Endothelial cell of umbilical vein (primary cell): Measurements from ENCODE around the gene MBTPS1. TPM values are rescaled to one million over a fixed set of nuclear protein-coding genes. Genes with fewer than 3 reads are reported as not detected.

Source experiments
- BruUV-seq: library from RNA; stranded (reverse); fragments of 400-500 nt; replicated peaks from 2 replicates; lab custom pipeline; 2021; lab: Mats Ljungman, UMichigan
- CTCF ChIA-PET: fragments of 300-600, 350-600 bp; sonication (Branson Sonifier 250); formaldehyde crosslinking; loops from one replicate; lab custom pipeline; 2021; ENCODE audit warnings: antibody characterized with exemption, inconsistent platforms; lab: Charles Lee
- POLR2A ChIA-PET: fragments of 300-600, 350-600 bp; sonication (Branson Sonifier 250); formaldehyde crosslinking; loops from one replicate; lab custom pipeline; 2021; ENCODE audit warnings: antibody characterized with exemption, inconsistent platforms; lab: Charles Lee
- DNase-seq: peaks from one replicate; pipeline ENCODE4 v3.0.0-alpha.2; 2011; ENCODE audit warnings: low read depth, low spot score
- FAIRE-seq: peaks from 2 replicates; lab custom pipeline; 2011; peaks lifted over from hg19 to GRCh38; lab: Jason Lieb, UNC
- H2AFZ ChIP-seq: 2 replicates; pipeline ENCODE4 v1.6.0; 2012; ENCODE audit warnings: low read depth, low read length, control low read depth, inconsistent platforms
- H3K27ac ChIP-seq: 2 replicates; pipeline ENCODE4 v1.5.1; 2011; ENCODE audit warnings: low read depth, mild to moderate bottlenecking, control low read depth, low read length, moderate library complexity; ENCODE audit not compliant: insufficient read depth
- H3K27me3 ChIP-seq, 2 experiments: 2 replicates each; pipeline versions ENCODE4 v1.6.0 to v1.6.1; 2011; ENCODE audit warnings: low read length in 2 of 2, mixed read lengths in 1 of 2; ENCODE audit not compliant: control insufficient read depth in 2 of 2, insufficient read depth in 2 of 2
- H3K36me3 ChIP-seq, 2 experiments: 2 replicates in 1 of 2; 3 replicates in 1 of 2; pipeline ENCODE4 v1.5.1; 2011; ENCODE audit warnings: low read length in 2 of 2, mild to moderate bottlenecking in 1 of 2, moderate library complexity in 1 of 2; ENCODE audit not compliant: control insufficient read depth in 2 of 2, insufficient read depth in 2 of 2; ENCODE audit errors: extremely low read depth in 1 of 2
- H3K4me1 ChIP-seq: 3 replicates; pipeline ENCODE4 v1.5.1; 2011; ENCODE audit warnings: mild to moderate bottlenecking, low read length; ENCODE audit not compliant: control insufficient read depth, insufficient read depth; ENCODE audit errors: extremely low read depth
- H3K4me2 ChIP-seq: 2 replicates; pipeline ENCODE4 v1.6.1; 2011; ENCODE audit warnings: low read length, control low read depth, mixed read lengths; ENCODE audit not compliant: insufficient read depth
- H3K4me3 ChIP-seq, 3 experiments: fragments of 200-600 bp in 1 of 3; sonication (generic), shearing (Covaris generic) in 1 of 3; replicated peaks in 1 of 3; 2 replicates each; pipeline ENCODE4 v1.5.1; 2011 to 2016; ENCODE audit warnings: control low read depth in 3 of 3, low read length in 3 of 3, mild to moderate bottlenecking in 2 of 3, inconsistent platforms in 1 of 3, low read depth in 1 of 3, moderate library complexity in 1 of 3; ENCODE audit not compliant: insufficient read depth in 1 of 3
- H3K79me2 ChIP-seq: 2 replicates; pipeline ENCODE4 v1.6.0; 2012; ENCODE audit warnings: low read length, inconsistent platforms; ENCODE audit not compliant: control insufficient read depth, insufficient read depth
- H3K9ac ChIP-seq: replicated peaks from 2 replicates; pipeline ENCODE3; 2011; ENCODE audit warnings: low read length, control low read depth; ENCODE audit not compliant: insufficient read depth; ENCODE audit errors: extremely low read depth
- H3K9me1 ChIP-seq: replicated peaks from 3 replicates; pipeline ENCODE4 v1.6.0; 2011; ENCODE audit warnings: mild to moderate bottlenecking, low read length; ENCODE audit not compliant: control insufficient read depth, insufficient read depth; ENCODE audit errors: extremely low read depth
- H3K9me3 ChIP-seq: replicated peaks from 2 replicates; pipeline ENCODE4 v1.5.1; 2012; ENCODE audit warnings: low read length, inconsistent platforms; ENCODE audit not compliant: control insufficient read depth, insufficient read depth
- H4K20me1 ChIP-seq: replicated peaks from 2 replicates; pipeline ENCODE3; 2011; ENCODE audit warnings: mild to moderate bottlenecking, low read length; ENCODE audit not compliant: control insufficient read depth, insufficient read depth; ENCODE audit errors: extremely low read depth
- EZH2 ChIP-seq: IDR thresholded peaks from 2 replicates; pipeline ENCODE4 v1.6.1; 2012; ENCODE audit warnings: borderline replicate concordance, low read depth, mild to moderate bottlenecking, moderate library complexity, low read length, inconsistent platforms; ENCODE audit not compliant: severe bottlenecking
- GATA2 ChIP-seq: IDR thresholded peaks from 2 replicates; pipeline ENCODE4 v1.7.0; 2011; ENCODE audit warnings: low read depth, mild to moderate bottlenecking, moderate library complexity, mixed read lengths, low read length; ENCODE audit not compliant: insufficient read length, insufficient read depth
- JUN ChIP-seq: IDR thresholded peaks from 2 replicates; pipeline ENCODE4 v1.6.1; 2011; ENCODE audit warnings: borderline replicate concordance, low read depth; ENCODE audit not compliant: insufficient read length, insufficient read depth
- MYC ChIP-seq: IDR thresholded peaks from one replicate; pipeline ENCODE4 v1.6.1; 2011; ENCODE audit warnings: mild to moderate bottlenecking, low read depth, low read length
- dilution Hi-C: fragments of 300-500 bp; cut with MboI; formaldehyde crosslinking; loops from one replicate; pipeline ENCODE4 v1.15.0; 2019; ENCODE audit warnings: low sequenced_read_pairs; ENCODE audit not compliant: extremely low pct_ligation_motif_present
- intact Hi-C: fragments of 100-400 bp; cut with micrococcal nuclease; formaldehyde crosslinking; loops from one replicate; pipeline ENCODE4 v1.10.0; 2022
- polyA plus RNA-seq, 4 experiments: library from polyadenylated mRNA; depleted of rRNA in 3 of 4; stranded (reverse) in 3 of 4; unstranded in 1 of 4; fragments of >200 nt; gene quantifications; 2 replicates each; pipeline versions ENCODE4 v1.2.1 to v1.2.3, GENCODE V29; 2011 to 2012; ENCODE audit warnings: missing spikeins in 1 of 4
- total RNA-seq: library from RNA; stranded (reverse); gene quantifications from 2 replicates; pipeline ENCODE4 v1.2.3, GENCODE V29; 2021

MBTPS1 gene
- total and polyA plus RNA-seq, 2 donors (not counting 3 experiments of a cell fraction or from before 2014, with no cell fraction given), result 82.3 to 99.6 TPM

- dilution Hi-C loops, result no loop called here
- Histone ChIP-seq H3K4me3 (no peak overlapping the region), H3K9ac (no peak overlapping the region), H3K36me3 (no peaks in the 10 kb centered on the region), H3K4me1 (no peaks in the 10 kb centered on the region), H3K79me2 (no peaks in the 10 kb centered on the region), H4K20me1 (no peaks in the 10 kb centered on the region), H3K4me2 (no peak overlapping the region), H3K9me1 (no peaks in the 10 kb centered on the region), H3K27me3 (peaks cover 0 to 1% of the 10 kb centered on the region in 2 experiments), H3K9me3 (no peaks in the 10 kb centered on the region), H2AFZ (no peak overlapping the region), H3K27ac (no peak overlapping the region)
- BruUV-seq, result no TSS peak
- no peak for TF ChIP-seq MYC
- no peak for FAIRE-seq
- ChIA-PET POLR2A (no interaction called here), CTCF (interaction anchor here (1.5 kb wide), 1 partner anchor 12 kb away, joined by 3 read pairs; no protein-coding TSS in a partner anchor)
- DNase-seq, result no peak
- intact Hi-C loops, result no loop called here
Observed at GRCh38 chr16:84007520-84007919, 109.2 kb downstream of the MBTPS1 start.

- no peak for DNase-seq
- no peaks in the 10 kb centered on the region for H3K9me1 ChIP-seq
- H3K27ac ChIP-seq, result no peak overlapping the region
- no peak for FAIRE-seq
- no peak overlapping the region for H2AFZ ChIP-seq
- dilution Hi-C loops, result no loop called here
- ChIA-PET POLR2A (no interaction called here), CTCF (no interaction called here)
- H3K79me2 ChIP-seq, result no peaks in the 10 kb centered on the region
- H3K36me3 ChIP-seq, result no peaks in the 10 kb centered on the region
- no peaks in the 10 kb centered on the region for H3K4me1 ChIP-seq
- intact Hi-C loops, result no loop called here
- TF ChIP-seq GATA2 (no peak), JUN (no peak), EZH2 (no peak)
- H3K9ac ChIP-seq, result no peak overlapping the region
- no TSS peak for BruUV-seq
- no peak overlapping the region for H3K4me2 ChIP-seq
- no peaks in the 10 kb centered on the region for H4K20me1 ChIP-seq
- H3K27me3 ChIP-seq, result peaks cover 0 to 1% of the 10 kb centered on the region in 2 experiments
- no peaks in the 10 kb centered on the region for H3K9me3 ChIP-seq
- no peak overlapping the region for H3K4me3 ChIP-seq
Observed at GRCh38 chr16:84005391-84005790, 111.4 kb downstream of the MBTPS1 start.
